ENCODE data around the gene PPP2R5B.

PPP2R5B gene

GRCh38 chr11:64908766-64909165 is 15.7 kb upstream of the PPP2R5B start:
- no peak for DNase-seq

GRCh38 chr11:64909653-64910343 is 14.7 kb upstream of the PPP2R5B start:
- DNase-seq, result no peak

GRCh38 chr11:64910451-64911093 is 13.9 kb upstream of the PPP2R5B start:
- DNase-seq, result no peak

DNA sequence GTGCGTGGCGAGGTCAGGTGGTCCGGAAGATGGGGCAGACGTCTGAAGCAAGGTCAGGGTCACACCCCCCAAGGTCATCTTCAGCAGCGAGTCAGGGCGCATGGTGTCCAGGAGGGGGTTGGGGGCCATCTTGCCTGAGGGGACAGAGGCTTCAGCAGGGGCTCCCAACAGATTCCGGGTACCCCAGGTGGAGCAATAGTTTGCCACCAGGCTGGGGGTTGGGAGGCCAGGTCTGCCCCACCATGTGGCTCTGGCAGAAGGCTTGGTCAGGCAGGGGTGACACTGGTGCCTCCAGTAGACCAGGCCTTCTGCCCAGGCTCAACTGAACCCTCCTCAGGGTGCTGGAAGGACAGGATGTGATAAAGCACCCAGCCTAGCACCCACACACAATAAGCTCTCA is 13.3 kb upstream of the PPP2R5B start:
- DNase-seq, result no peak

DNA sequence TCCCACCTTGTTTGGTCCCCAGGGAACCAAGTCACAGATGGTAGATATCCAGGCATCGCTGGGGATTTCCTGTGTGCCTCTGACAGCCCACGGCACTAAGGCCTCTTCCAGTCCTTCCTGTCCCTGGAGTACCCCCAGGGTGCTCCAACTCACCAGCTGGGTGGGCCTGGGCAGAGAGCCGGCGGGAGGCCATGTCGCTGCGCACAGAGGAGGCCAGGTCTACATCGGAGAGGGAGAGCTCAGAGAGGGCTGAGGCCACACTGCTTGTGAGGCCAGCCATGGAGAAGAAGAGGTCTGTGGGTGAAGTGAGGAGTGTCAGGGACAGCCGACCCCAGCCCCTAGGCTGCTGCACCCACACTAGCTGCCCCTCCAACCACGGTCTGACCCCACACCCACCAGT is 12.8 kb upstream of the PPP2R5B start:
- no peak for DNase-seq

- no peak for DNase-seq
Measured at GRCh38 chr11:64913171-64913727, 11.2 kb upstream of the PPP2R5B start.

GRCh38 chr11:64914123-64914522 is 10.4 kb upstream of the PPP2R5B start:
- no peak for DNase-seq

GRCh38 chr11:64915376-64915887 is 9.1 kb upstream of the PPP2R5B start:
- DNase-seq, result no peak

GRCh38 chr11:64916040-64916774 is 8.3 kb upstream of the PPP2R5B start:
- peak; percentile 24 for DNase-seq

GRCh38 chr11:64916775-64917662 is 7.5 kb upstream of the PPP2R5B start, which contains the start of gene ATG2A:
TSS of gene ATG2A (minus strand) at chr11:64917209. CDS start at chr11:64917135, 74 bp downstream.
- DNase-seq, result peak; percentile 98

- DNase-seq, result no peak
Measured at GRCh38 chr11:64917663-64917995, 6.9 kb upstream of the PPP2R5B start.

DNA sequence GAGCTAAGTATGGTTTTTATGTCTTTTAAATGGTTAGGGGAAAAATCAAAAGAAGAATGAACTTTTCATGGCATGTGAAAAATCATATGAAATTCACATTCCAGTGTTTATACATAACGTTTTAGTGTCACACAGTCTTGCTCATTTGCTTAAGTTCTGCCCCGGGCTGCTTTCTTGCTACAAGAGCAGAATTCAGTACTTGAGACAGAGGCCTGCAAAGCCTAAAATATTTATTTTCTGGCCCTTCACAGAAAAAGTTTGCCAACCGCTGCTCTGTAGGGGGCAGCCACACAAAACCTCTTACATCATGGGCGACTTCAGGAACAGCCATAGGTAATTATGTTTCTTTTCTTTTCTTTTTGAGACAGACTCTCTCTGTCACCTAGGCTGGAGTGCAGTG is 6.5 kb upstream of the PPP2R5B start:
- no peak for DNase-seq

DNA sequence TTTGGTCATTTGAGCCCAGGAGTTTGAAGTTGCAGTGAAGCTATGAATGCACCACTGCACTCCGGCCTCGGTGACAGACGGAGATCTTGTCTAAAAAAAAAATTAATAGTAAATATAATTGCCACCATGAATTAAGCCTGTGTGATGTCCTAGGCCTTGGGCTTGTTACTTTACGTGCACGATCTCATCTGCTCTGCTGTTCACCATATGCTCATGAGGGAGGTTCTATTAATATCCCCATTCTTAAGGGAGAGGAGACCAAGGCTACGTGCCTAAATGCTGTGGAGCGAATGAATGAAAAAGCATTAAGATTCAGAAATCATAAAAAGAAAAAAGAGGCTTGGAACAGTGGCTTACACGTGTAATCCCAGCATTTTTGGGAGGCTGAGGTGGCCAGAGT is 4.9 kb upstream of the PPP2R5B start:
- DNase-seq, result no peak

GRCh38 chr11:64920124-64920523 is 4.4 kb upstream of the PPP2R5B start:
- DNase-seq, result no peak

GRCh38 chr11:64921384-64921783 is 3.1 kb upstream of the PPP2R5B start:
- DNase-seq, result no peak

DNA sequence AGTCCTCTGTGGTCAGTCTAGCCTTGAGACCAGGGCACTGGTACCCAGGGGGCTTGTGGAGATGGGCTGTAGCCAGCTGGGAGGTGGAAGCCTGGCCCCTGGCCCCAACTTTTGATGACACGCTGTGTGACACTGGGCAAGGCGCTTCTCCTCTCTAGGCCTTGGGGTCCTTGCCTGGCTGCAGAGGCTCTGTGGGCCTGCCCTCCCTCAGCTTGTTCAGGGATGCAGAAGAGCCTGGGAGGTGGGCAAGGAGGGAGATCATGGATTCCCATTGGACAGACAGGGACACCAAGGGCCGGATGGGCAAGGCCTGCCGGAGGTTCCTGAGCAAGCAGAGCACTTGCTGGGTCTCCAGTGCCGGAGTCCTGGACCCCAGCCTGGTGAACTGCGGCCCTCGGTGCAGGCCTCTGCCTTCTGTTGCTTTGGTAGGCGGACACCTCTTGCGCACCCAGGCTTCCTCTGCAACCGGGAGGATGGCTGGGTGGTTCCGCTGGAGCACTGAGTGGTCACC is 1.3 kb upstream of the PPP2R5B start:
- no peak for DNase-seq

- DNase-seq, result no peak
Measured at GRCh38 chr11:64924910-64925284, 408 bp downstream of the PPP2R5B start.

GRCh38 chr11:64925536-64926436 is 1.3 kb downstream of the PPP2R5B start:
- DNase-seq, result no peak

- DNase-seq, result no peak
Measured at GRCh38 chr11:64926689-64927088, 2.2 kb downstream of the PPP2R5B start.

DNA sequence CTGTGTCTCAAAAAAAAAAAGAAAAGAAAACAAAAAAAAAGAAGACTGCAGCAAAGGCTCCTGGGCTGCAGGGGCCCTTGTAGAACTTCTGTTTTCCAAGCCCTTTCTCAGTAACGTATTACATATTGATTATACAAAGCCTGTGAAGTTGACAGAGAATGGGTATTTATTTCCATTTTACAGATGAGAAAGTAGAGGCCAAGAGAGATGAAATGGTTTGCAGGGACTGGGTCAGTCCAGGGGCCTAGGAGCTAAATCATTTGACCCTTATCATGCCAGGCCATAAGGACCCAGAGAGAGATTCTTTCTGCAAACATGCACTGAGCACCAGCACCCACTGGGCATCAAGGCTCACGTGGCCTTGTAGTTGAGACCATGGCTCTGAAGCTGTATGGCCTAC is 4.5 kb downstream of the PPP2R5B start:
- no peak for DNase-seq

GRCh38 chr11:64929625-64930024 is 5.1 kb downstream of the PPP2R5B start:
- no peak for DNase-seq
